SK-MEL-5 (cell line): Measurements from ENCODE around the gene KCP. TPM values are rescaled to one million over a fixed set of nuclear protein-coding genes. Genes with fewer than 3 reads are reported as not detected.

ENCODE experiments used
- DNase-seq: peaks from one replicate; pipeline ENCODE4 v3.0.0-alpha.2; 2016; ENCODE audit warnings: low read depth, low spot score
- in situ Hi-C: cut with HindIII; loops from 2 replicates; pipeline ENCODE4 v1.10.0; 2016; ENCODE audit warnings: low sequenced_read_pairs, high pct_unique_total_duplicates, low pct_unique_long_range_greater_than_20kb
- total RNA-seq: library from RNA; depleted of rRNA; stranded (reverse); fragments of >200 nt; shearing (Covaris generic); gene quantifications from 2 replicates; pipeline ENCODE4 v1.2.3, GENCODE V29; 2014

Gene KCP
- total RNA-seq, 1 experiment from 2014 or later, result 0.03 TPM

DNA sequence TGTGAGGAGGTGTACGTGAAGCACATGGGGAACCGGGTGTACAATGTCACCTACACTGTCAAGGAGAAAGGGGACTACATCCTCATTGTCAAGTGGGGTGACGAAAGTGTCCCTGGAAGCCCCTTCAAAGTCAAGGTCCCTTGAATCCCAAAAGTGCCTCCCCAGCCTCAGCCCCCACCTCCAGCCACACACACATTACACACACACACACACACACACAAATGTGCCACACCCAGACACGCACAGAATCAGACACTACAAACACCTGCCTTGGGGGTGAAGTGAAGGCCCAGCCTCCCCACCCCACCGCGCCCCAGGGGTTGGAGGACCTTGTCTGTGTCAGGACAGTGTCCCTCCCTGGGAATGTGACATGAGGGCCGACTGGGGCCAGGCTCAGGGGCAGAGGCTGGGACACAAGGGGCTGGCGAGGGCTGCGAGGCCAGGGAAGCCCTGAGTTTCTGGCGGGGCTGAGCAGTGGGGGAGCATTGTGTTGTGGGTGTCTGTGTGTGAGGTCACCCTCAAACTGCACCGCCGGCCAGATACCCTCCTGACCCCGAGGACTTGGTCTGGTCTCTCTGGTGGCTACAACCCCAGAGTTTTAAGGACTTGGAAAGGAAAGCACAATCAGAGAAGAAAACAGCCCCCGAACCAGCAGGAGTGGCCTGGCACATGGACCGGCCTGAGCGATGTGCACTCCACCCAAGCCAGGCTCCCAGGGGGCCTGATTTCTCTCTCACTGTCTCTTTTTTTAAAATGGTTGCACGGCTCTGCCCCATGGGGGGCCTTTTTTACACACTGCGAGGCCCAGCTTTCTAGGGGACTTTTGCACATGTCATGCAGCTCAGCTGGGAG lies 51.9 kb downstream of the KCP start:
- DNase-seq, result no peak
- in situ Hi-C loops, result no loop called here

DNA sequence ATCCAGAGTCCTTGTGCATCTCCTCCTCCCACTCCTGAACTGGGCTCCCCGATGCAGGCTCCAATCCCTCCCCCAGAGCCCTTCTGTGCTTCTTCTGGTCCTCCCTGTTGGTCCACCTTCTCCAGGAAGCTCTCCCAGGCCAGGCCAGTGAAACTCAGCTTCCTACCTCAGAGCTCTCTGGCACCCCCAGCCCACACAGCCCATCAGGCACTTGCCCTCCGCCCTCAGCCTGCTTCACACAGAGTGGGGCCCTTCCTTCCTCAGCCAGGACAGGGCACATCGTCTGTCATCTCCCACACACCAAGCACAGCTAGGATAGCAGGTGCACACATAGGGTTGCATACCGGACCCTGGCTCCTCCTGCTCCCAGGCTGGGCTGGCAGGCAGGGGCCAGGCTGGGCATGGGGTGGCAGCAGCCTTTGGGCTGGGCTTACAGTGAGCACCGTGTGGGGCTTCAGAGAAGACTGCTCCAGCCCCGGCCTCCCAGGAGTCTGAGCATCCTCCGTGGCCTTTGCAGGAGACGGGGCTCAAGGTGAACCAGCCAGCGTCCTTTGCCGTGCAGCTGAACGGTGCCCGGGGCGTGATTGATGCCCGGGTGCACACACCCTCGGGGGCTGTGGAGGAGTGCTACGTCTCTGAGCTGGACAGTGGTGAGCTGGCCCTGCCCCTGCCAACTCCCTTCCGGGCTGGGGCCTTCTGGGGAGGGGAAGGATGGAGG lies 54.3 kb downstream of the KCP start:
- no peak for DNase-seq
- in situ Hi-C loops, result no loop called here

DNA sequence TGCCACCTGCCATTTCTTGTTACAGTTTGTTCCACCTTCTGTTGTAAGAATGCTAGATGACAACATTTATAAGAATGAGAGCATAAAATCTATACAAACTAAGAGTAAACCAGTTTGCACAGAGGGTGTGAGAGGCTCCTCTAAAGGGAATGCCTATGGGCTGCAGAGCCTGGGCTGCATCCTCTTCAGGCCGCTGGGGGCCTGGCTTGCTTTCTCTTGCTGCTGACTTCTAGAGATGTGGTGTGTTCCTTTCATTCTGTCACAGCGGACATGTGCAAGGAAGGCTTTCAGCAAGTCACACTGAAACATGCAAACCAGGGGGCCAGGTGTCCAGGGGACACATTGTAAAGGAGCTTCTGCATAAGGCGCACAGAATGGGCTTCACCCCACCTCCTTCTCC lies 55.0 kb downstream of the KCP start:
- in situ Hi-C loops, result no loop called here
- no peak for DNase-seq

GRCh38 chr7:128854396-128854795 lies 56.1 kb downstream of the KCP start:
- in situ Hi-C loops, result no loop called here
- no peak for DNase-seq

DNA sequence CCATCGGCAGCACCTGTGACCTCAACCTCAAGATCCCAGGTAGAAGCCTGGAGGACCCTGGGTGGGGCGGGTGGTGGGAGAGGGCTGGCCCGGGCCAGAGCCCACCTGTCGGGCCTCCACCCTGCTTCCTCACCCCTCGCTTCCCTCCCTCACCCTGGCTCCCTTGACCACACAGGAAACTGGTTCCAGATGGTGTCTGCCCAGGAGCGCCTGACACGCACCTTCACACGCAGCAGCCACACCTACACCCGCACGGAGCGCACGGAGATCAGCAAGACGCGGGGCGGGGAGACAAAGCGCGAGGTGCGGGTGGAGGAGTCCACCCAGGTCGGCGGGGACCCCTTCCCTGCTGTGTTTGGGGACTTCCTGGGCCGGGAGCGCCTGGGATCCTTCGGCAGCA lies 56.7 kb downstream of the KCP start:
- in situ Hi-C loops, result no loop called here
- DNase-seq, result no peak

DNA sequence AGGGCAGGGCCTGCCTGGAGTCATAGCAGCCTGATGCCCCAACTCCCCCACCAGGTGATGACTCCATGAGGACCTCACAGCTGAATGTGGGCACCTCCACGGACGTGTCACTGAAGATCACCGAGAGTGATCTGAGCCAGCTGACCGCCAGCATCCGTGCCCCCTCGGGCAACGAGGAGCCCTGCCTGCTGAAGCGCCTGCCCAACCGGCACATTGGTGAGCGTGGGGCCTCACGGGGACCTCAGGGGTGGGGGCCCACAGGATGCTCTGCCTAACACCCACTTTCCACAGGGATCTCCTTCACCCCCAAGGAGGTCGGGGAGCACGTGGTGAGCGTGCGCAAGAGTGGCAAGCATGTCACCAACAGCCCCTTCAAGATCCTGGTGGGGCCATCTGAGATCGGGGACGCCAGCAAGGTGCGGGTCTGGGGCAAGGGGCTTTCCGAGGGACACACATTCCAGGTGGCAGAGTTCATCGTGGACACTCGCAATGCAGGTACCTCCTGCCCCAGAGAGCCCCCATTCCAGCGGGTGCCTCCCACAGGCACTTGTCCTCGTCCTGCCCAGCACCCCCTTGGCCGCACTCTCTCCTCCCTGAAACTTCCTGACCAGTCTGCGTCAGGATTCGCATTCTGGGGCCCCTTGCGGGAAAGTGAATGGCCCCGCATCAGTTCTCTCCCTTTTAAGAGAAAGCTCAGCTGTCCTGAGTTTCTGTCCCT lies 57.8 kb downstream of the KCP start:
- DNase-seq, result no peak
- in situ Hi-C loops, result no loop called here

DNA sequence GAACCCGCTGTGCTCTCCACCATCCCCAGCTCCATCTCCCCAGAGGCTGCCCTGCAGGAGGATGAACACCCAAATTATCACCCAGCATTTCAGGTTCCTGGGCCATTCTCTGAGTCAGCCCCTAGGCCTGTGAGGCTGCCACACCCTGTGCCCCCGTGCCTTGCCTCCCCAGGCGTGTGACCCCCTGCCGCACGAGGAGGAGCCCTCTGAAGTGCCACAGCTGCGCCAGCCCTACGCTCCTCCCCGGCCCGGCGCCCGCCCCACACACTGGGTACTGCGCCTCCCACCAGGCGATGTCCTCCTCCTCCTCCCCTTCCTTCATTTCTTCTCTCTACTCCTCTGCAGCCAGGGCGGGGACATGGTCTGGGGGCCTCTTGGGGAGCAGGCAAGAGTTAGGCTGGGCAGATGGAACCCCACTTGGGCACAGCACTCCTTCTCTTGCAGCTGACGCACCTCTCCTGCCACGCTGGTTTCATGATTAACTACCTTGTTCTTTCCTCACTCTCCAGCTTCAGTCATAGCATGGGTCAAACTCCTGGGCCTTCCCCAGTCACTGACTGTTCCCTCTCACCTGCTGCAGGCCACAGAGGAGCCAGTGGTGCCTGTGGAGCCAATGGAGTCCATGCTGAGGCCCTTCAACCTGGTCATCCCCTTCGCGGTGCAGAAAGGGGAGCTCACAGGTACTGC lies 60.6 kb downstream of the KCP start:
- no peak for DNase-seq
- in situ Hi-C loops, result no loop called here

DNA sequence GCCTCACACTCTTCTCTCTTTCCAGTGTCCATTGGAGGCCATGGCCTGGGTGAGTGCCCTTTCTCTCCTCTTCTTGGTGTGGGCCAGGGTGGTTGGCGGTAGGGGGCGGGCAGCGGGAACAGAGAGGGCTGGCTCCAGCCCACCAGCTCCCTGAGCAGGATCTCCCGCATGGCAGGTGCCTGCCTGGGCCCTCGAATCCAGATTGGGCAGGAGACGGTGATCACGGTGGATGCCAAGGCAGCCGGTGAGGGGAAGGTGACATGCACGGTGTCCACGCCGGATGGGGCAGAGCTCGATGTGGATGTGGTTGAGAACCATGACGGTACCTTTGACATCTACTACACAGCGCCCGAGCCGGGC lies 61.4 kb downstream of the KCP start:
- in situ Hi-C loops, result no loop called here
- DNase-seq, result no peak

- in situ Hi-C loops, result no loop called here
- no peak for DNase-seq
These were observed 62.0 kb downstream of the KCP start for GRCh38 chr7:128848289-128849155.

DNA sequence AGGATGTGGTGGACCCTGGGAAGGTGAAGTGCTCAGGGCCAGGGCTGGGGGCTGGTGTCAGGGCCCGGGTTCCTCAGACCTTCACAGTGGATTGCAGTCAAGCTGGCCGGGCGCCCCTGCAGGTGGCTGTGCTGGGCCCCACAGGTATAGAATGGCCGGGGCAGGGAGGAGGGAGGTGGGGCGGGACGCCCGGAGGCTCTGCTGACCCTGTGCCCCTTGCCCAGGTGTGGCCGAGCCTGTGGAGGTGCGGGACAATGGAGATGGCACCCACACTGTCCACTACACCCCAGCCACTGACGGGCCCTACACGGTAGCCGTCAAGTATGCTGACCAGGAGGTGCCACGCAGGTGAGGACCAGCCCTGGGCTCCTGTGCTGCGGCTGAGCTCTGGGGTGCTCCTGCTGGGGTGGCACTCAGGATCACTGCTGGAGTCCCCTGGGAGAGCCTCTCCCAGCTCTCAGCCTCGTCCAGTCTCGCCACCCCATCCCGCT lies 62.7 kb downstream of the KCP start:
- no peak for DNase-seq
- in situ Hi-C loops, result no loop called here

DNA sequence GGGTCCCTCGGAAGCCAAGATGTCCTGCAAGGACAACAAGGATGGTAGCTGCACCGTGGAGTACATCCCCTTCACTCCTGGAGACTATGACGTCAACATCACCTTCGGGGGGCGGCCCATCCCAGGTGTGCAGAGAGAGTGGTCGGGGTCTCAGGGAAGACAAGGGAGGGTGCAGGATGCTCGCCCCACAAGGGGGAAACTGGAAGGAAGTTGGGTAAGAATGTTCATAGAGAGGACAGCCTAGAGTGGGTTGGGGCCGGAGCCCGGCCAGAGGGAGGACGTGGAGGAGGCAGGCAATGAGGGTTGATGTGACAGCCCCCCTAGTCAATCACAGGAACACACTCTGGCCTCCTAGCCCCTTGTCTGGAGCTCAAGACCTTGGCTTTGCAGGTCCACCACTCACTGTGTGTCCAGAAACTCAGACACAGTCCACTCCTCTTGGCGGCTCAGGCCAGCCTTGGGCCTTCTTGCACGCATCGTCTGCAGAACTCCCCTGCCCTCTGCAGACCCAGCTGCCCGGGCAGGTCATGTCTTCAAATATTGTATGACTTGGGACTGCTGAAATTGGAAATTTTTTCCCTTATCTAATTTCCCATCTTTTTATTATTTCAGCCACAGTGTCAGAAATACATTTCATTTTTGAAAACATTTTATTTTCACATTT lies 63.6 kb downstream of the KCP start:
- in situ Hi-C loops, result no loop called here
- no peak for DNase-seq

DNA sequence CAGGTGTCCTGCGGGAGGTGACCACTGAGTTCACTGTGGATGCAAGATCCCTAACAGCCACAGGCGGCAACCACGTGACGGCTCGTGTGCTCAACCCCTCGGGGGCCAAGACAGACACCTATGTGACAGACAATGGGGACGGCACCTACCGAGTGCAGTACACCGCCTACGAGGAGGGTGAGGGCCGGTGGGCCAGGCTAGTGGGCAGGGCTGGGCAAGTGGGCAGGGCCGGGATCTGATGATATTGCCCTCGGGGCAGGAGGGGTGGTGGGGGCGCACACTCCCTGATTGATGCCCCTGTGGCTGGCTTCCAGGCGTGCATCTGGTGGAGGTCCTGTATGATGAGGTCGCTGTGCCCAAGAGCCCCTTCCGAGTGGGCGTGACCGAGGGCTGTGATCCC lies 64.5 kb downstream of the KCP start:
- no peak for DNase-seq
- in situ Hi-C loops, result no loop called here

- DNase-seq, result no peak
- in situ Hi-C loops, result no loop called here
These were observed 65.0 kb downstream of the KCP start for GRCh38 chr7:128845475-128845874.

- in situ Hi-C loops, result no loop called here
- no peak for DNase-seq
These were observed 65.7 kb downstream of the KCP start for GRCh38 chr7:128844777-128845311.

GRCh38 chr7:128843938-128844621 lies 66.4 kb downstream of the KCP start:
- in situ Hi-C loops, result no loop called here
- no peak for DNase-seq
